Ascending aorta (tissue), 2 donors: Measurements from ENCODE around the gene METTL24. TPM values are rescaled to one million over a fixed set of nuclear protein-coding genes. Genes with fewer than 3 reads are reported as not detected.

ENCODE experiments used
- DNase-seq, 2 donors: peaks; one replicate each; pipeline ENCODE4 v3.0.0-alpha.2; 2019; ENCODE audit warnings: low spot score in 2 of 2
- H3K27ac ChIP-seq, 2 donors: fragments of 200-600 bp; sonication (generic); one replicate each; pipeline ENCODE4 v1.5.1; 2016 to 2017; ENCODE audit warnings: mild to moderate bottlenecking in 1 of 2
- H3K27me3 ChIP-seq: fragments of 200-600 bp; sonication (generic); one replicate; pipeline ENCODE4 v1.5.1; 2017
- H3K36me3 ChIP-seq, 2 donors: fragments of 200-600 bp; sonication (generic); one replicate each; pipeline ENCODE4 v1.5.1; 2016
- H3K4me1 ChIP-seq, 2 donors: fragments of 200-600 bp; sonication (generic); one replicate each; pipeline ENCODE4 v1.5.1; 2016 to 2017; ENCODE audit warnings: mild to moderate bottlenecking in 1 of 2
- H3K4me3 ChIP-seq, 2 donors: fragments of 200-600 bp; sonication (generic); one replicate each; pipeline ENCODE4 v1.5.1; 2016 to 2017; ENCODE audit warnings: mild to moderate bottlenecking in 1 of 2
- H3K9me3 ChIP-seq, 2 donors: fragments of 200-600 bp; sonication (generic); one replicate each; pipeline ENCODE4 v1.5.1; 2016
- intact Hi-C: fragments of 100-400 bp; cut with DNase I; formaldehyde crosslinking; loops from one replicate; pipeline ENCODE4 v1.15.1; 2023
- total RNA-seq: library from RNA; depleted of rRNA; stranded (reverse); fragments of >200 nt; gene quantifications from one replicate; pipeline ENCODE4 v1.1.0, GENCODE V29; 2016
- TF ChIP-seq, protein P1 (sequence below), 3 experiments: fragments of 200-600 bp in 2 of 3; fragments of 450-650 bp in 1 of 3; sonication (generic) in 2 of 3; IDR thresholded peaks; one replicate each; pipeline ENCODE4 v1.5.1; 2016 to 2019; ENCODE audit warnings: antibody characterized with exemption in 3 of 3, mild to moderate bottlenecking in 1 of 3, moderate library complexity in 1 of 3

METTL24 gene
- total RNA-seq, 1 donor from 2014 or later, result 2.0 TPM

DNA sequence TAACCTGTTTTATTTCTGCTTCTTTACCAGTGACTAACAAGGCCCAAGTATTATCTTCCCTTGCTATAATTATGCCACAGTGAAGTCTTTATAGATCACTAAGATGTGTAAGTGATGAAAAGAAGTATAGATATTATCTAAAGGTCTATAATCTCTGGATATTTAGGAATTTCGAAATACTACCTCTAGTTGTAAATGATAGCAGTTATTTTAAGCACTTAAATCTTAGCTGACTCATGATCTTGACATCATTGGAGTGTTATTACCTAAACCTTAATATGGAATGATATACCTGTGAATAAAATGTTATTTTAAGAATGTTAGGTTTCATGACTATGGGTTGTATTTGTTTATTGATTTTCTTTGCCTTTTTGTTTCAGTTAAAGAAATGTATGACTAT lies 146.4 kb downstream of the METTL24 start:
- intact Hi-C loops, result no loop called here
- no peak overlapping the region for H3K4me3 ChIP-seq
- H3K36me3 ChIP-seq, result peaks cover 29 to 64% of the 10 kb centered on the region in 2 donors
- TF ChIP-seq, protein P1, sequence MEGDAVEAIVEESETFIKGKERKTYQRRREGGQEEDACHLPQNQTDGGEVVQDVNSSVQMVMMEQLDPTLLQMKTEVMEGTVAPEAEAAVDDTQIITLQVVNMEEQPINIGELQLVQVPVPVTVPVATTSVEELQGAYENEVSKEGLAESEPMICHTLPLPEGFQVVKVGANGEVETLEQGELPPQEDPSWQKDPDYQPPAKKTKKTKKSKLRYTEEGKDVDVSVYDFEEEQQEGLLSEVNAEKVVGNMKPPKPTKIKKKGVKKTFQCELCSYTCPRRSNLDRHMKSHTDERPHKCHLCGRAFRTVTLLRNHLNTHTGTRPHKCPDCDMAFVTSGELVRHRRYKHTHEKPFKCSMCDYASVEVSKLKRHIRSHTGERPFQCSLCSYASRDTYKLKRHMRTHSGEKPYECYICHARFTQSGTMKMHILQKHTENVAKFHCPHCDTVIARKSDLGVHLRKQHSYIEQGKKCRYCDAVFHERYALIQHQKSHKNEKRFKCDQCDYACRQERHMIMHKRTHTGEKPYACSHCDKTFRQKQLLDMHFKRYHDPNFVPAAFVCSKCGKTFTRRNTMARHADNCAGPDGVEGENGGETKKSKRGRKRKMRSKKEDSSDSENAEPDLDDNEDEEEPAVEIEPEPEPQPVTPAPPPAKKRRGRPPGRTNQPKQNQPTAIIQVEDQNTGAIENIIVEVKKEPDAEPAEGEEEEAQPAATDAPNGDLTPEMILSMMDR (IDR thresholded peaks at IDR 0.05), result no peak
- H3K9me3 ChIP-seq, result no peaks in the 10 kb centered on the region
- no peaks in the 10 kb centered on the region for H3K4me1 ChIP-seq
- DNase-seq, result no peak
- no peaks in the 10 kb centered on the region for H3K27me3 ChIP-seq
- no peak overlapping the region for H3K27ac ChIP-seq

DNA sequence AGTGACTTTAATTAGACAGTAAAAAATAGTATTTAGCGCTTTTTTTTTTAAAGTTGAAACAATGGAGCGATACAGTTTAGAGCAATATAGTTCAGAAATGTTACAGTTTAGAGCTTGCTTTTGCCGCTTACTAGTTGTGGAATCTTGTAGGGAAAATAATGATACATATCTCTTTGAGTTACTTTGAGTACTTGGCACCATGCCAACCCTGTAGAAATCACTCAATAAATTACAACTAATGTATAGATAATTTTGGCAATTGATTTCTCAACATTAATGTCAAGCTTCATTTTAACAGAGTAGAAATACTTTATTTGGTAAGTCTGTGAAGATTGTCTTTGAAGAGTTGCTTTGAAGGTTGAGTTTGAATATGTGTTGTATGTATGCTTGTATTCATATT lies 150.5 kb downstream of the METTL24 start:
- no peaks in the 10 kb centered on the region for H3K4me1 ChIP-seq
- H3K27me3 ChIP-seq, result no peaks in the 10 kb centered on the region
- no peak for DNase-seq
- no peak overlapping the region for H3K27ac ChIP-seq
- no peak overlapping the region for H3K4me3 ChIP-seq
- no peaks in the 10 kb centered on the region for H3K9me3 ChIP-seq
- H3K36me3 ChIP-seq, result peaks cover 26 to 27% of the 10 kb centered on the region in 2 donors
- TF ChIP-seq, protein P1 (IDR thresholded peaks at IDR 0.05), result no peak
- intact Hi-C loops, result no loop called here

DNA sequence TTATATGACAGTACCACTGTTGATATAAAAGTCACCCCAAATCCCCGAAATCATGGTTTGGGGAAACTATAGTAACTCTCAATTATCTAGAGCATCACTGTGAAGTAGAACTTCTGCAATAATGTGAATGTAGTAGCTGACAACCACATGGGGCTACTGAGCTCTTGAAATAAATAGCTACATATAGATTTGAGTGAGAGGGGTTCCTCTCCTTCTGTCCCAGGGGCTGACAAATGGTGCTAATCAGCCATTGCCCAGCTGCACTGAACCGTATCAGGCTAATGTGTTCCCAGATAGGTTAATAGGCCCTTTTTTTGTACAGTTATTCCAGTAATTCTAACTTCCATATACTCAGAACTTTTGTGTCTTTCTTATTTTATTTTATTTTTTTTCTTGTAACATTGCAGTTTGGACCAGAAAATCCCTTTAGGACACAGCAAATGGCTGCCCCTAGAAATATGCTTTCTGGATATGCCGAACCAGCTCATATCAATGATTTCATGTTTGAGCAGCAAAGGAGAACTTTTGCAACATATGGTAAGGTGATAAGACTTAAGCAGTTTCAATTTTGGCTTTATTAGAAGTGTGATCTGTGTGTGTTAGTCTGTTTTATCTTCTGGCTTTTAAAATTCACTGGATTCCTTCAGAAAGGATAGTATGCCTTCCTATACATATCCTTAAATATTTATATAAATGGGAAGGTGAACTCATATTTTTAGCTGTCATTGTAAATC lies 156.8 kb downstream of the METTL24 start:
- H3K9me3 ChIP-seq, result no peaks in the 10 kb centered on the region
- H3K4me3 ChIP-seq, result no peak overlapping the region
- no peaks in the 10 kb centered on the region for H3K36me3 ChIP-seq
- no peak for DNase-seq
- H3K27ac ChIP-seq, result no peak overlapping the region
- no peaks in the 10 kb centered on the region for H3K27me3 ChIP-seq
- H3K4me1 ChIP-seq, result no peaks in the 10 kb centered on the region
- intact Hi-C loops, result no loop called here
- TF ChIP-seq, protein P1 (IDR thresholded peaks at IDR 0.05), result no peak

DNA sequence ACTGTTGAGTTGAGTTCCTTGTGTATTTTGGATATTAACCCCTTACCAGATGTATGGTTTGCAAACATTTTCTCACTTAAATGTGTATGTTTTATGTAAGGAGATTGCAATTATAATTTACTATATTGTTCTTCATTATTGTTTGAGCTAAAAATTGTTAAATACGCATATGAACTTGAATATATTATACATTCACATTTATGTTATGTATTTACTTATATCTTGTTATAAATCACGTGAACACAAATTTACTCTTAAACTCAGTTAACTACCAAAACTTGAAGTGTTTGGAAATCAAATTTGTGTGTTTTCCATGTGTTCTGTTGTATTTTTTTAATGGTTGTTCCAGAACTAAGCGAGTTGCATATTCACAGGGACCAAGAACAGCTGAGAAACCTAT lies 159.6 kb downstream of the METTL24 start:
- Histone ChIP-seq H3K4me3 (no peak overlapping the region), H3K9me3 (no peaks in the 10 kb centered on the region), H3K4me1 (no peaks in the 10 kb centered on the region), H3K27me3 (no peaks in the 10 kb centered on the region), H3K36me3 (peaks cover 0 to 8% of the 10 kb centered on the region in 2 donors), H3K27ac (no peak overlapping the region)
- intact Hi-C loops, result no loop called here
- TF ChIP-seq, protein P1 (IDR thresholded peaks at IDR 0.05), result no peak
- DNase-seq, result no peak

DNA sequence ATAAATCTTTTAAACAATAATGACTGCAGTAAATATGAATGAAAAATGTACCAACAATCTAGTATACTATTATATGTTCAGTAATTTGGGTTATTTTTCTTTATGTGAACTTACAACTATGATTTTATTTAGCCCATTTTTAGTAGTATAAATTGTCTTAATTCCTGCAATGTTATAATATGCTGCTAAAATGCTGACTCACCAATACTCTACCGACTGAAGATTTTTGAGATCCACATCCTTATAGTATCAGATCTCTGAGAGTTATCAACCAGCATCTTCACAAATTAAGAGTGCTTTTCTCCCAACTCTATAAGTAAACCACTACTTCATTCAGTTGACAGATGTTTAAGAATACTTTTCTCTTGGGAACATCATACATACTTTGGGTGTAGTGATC lies 161.3 kb downstream of the METTL24 start:
- Histone ChIP-seq H3K36me3 (peaks cover 0 to 8% of the 10 kb centered on the region in 2 donors), H3K4me3 (no peak overlapping the region), H3K27ac (no peak overlapping the region), H3K4me1 (no peaks in the 10 kb centered on the region), H3K9me3 (no peaks in the 10 kb centered on the region), H3K27me3 (no peaks in the 10 kb centered on the region)
- TF ChIP-seq, protein P1 (IDR thresholded peaks at IDR 0.05), result no peak
- DNase-seq, result no peak
- intact Hi-C loops, result no loop called here
